Activated B cell treated with CpG ODN at 0.5 μM for 24 hours (primary cell): Measurements from ENCODE around the gene MFSD1. TPM values are rescaled to one million over a fixed set of nuclear protein-coding genes. Genes with fewer than 3 reads are reported as not detected.

Source experiments
- ATAC-seq: fragments of 200-7000 bp; cut with Tn5 transposase; one replicate; pipeline ENCODE4 v1.10.0; 2021; ENCODE audit warnings: low read depth, mild to moderate bottlenecking, moderate library complexity
- CTCF ChIA-PET: fragments of 350-600 bp; sonication (Branson Sonifier 250); formaldehyde crosslinking; loops from one replicate; lab custom pipeline; 2021; ENCODE audit warnings: antibody characterized with exemption; lab: Charles Lee
- POLR2A ChIA-PET: fragments of 350-600 bp; sonication (Branson Sonifier 250); formaldehyde crosslinking; loops from one replicate; lab custom pipeline; 2021; ENCODE audit warnings: antibody characterized with exemption; lab: Charles Lee
- DNase-seq: peaks from one replicate; pipeline ENCODE4 v3.0.0; 2022
- H3K27ac Mint-ChIP-seq: one replicate; pipeline ENCODE4 v1.8.0; 2020; ENCODE audit warnings: mixed read lengths
- H3K27me3 Mint-ChIP-seq: one replicate; pipeline ENCODE4 v1.8.0; 2021; ENCODE audit warnings: mixed read lengths
- H3K36me3 Mint-ChIP-seq: one replicate; pipeline ENCODE4 v1.8.0; 2021; ENCODE audit warnings: low read depth, mixed read lengths
- H3K4me1 Mint-ChIP-seq: one replicate; pipeline ENCODE4 v1.8.0; 2021; ENCODE audit warnings: mixed read lengths
- H3K4me3 Mint-ChIP-seq: one replicate; pipeline ENCODE4 v1.8.0; 2020; ENCODE audit warnings: mild to moderate bottlenecking, mixed read lengths
- H3K9me3 Mint-ChIP-seq: one replicate; pipeline ENCODE4 v1.8.0; 2020; ENCODE audit warnings: mixed read lengths
- CTCF ChIP-seq: fragments of 200-600 bp; IDR thresholded peaks from one replicate; pipeline ENCODE4 v1.8.0; 2022; ENCODE audit warnings: antibody characterized with exemption, mild to moderate bottlenecking
- intact Hi-C: fragments of 100-400 bp; cut with micrococcal nuclease; formaldehyde crosslinking; loops from one replicate; pipeline ENCODE4 v1.15.1; 2024
- total RNA-seq: library from RNA; stranded (reverse); gene quantifications from 2 replicates; pipeline ENCODE4 v1.2.3, GENCODE V29; 2022

The MFSD1 gene
- total RNA-seq, 1 donor from 2014 or later, result 41.6 TPM

- no peaks in the 10 kb centered on the region for H3K36me3 Mint-ChIP-seq
- ChIA-PET POLR2A (no interaction called here), CTCF (no interaction called here)
- no peaks in the 10 kb centered on the region for H3K9me3 Mint-ChIP-seq
- no peak overlapping the region for H3K27ac Mint-ChIP-seq
- TF ChIP-seq CTCF, result no peak
- H3K4me1 Mint-ChIP-seq, result no peaks in the 10 kb centered on the region
- DNase-seq (no peak), ATAC-seq (no peak)
- H3K27me3 Mint-ChIP-seq, result no peaks in the 10 kb centered on the region
- intact Hi-C loops, result no loop called here
- no peak overlapping the region for H3K4me3 Mint-ChIP-seq
These were observed 32.3 kb upstream of the MFSD1 start for GRCh38 chr3:158769549-158769948.

- DNase-seq, result no peak
- Mint-ChIP-seq H3K4me3 (no peak overlapping the region), H3K27me3 (no peaks in the 10 kb centered on the region), H3K27ac (no peak overlapping the region), H3K36me3 (no peaks in the 10 kb centered on the region), H3K4me1 (no peaks in the 10 kb centered on the region), H3K9me3 (no peaks in the 10 kb centered on the region)
- intact Hi-C loops, result no loop called here
- ChIA-PET POLR2A (no interaction called here), CTCF (no interaction called here)
- ATAC-seq, result no peak
- TF ChIP-seq CTCF, result no peak
These were observed 31.7 kb upstream of the MFSD1 start for GRCh38 chr3:158769952-158770740.

GRCh38 chr3:158770741-158771350, 31.0 kb upstream of the MFSD1 start:
- no peak overlapping the region for H3K27ac Mint-ChIP-seq
- no peaks in the 10 kb centered on the region for H3K36me3 Mint-ChIP-seq
- intact Hi-C loops, result no loop called here
- DNase-seq (no peak), ATAC-seq (no peak)
- no peaks in the 10 kb centered on the region for H3K27me3 Mint-ChIP-seq
- no peaks in the 10 kb centered on the region for H3K4me1 Mint-ChIP-seq
- CTCF ChIA-PET, result no interaction called here
- no peak overlapping the region for H3K4me3 Mint-ChIP-seq
- H3K9me3 Mint-ChIP-seq, result no peaks in the 10 kb centered on the region
- POLR2A ChIA-PET, result interaction anchor here (0.7 kb wide), 1 partner anchor 53 kb away, joined by 3 read pairs; no protein-coding TSS in a partner anchor
- no peak for TF ChIP-seq CTCF

- Mint-ChIP-seq H3K27ac (no peak overlapping the region), H3K4me3 (no peak overlapping the region), H3K27me3 (no peaks in the 10 kb centered on the region), H3K9me3 (no peaks in the 10 kb centered on the region), H3K36me3 (no peaks in the 10 kb centered on the region), H3K4me1 (no peaks in the 10 kb centered on the region)
- no peak for TF ChIP-seq CTCF
- DNase-seq (no peak), ATAC-seq (no peak)
- intact Hi-C loops, result no loop called here
- CTCF ChIA-PET, result no interaction called here
- POLR2A ChIA-PET, result interaction anchor here (0.7 kb wide), 1 partner anchor 54 kb away, joined by 3 read pairs; no protein-coding TSS in a partner anchor
These were observed 30.3 kb upstream of the MFSD1 start for GRCh38 chr3:158771577-158771976.

GRCh38 chr3:158771982-158772381, 29.9 kb upstream of the MFSD1 start:
- H3K9me3 Mint-ChIP-seq, result no peaks in the 10 kb centered on the region
- H3K4me1 Mint-ChIP-seq, result no peaks in the 10 kb centered on the region
- no peak for DNase-seq
- no peak overlapping the region for H3K4me3 Mint-ChIP-seq
- intact Hi-C loops, result no loop called here
- H3K27me3 Mint-ChIP-seq, result no peaks in the 10 kb centered on the region
- no peak for TF ChIP-seq CTCF
- H3K27ac Mint-ChIP-seq, result no peak overlapping the region
- no peak for ATAC-seq
- no peaks in the 10 kb centered on the region for H3K36me3 Mint-ChIP-seq
- CTCF ChIA-PET, result no interaction called here
- POLR2A ChIA-PET, result no interaction called here
